PFSK-1 (cell line): Measurements from ENCODE around the gene VTI1A.

ENCODE experiments used
- FOXP2 ChIP-seq: optimal IDR thresholded peaks from 2 replicates; pipeline ENCODE3; 2011; ENCODE audit warnings: borderline replicate concordance, control low read depth, inconsistent platforms; ENCODE audit not compliant: insufficient read depth; ENCODE audit errors: extremely low read length, extremely low read depth
- POLR2AphosphoS5 ChIP-seq: IDR thresholded peaks from 2 replicates; pipeline ENCODE4 v1.6.1; 2012; ENCODE audit warnings: low read depth, mild to moderate bottlenecking, control low read depth, low read length, moderate library complexity
- REST ChIP-seq, 2 experiments: IDR thresholded peaks; 2 replicates each; pipeline versions ENCODE4 v1.6.1 to v1.8.0; 2011 to 2012; ENCODE audit warnings: low read depth in 2 of 2, low read length in 2 of 2, control low read depth in 1 of 2, inconsistent platforms in 1 of 2, mild to moderate bottlenecking in 1 of 2, moderate library complexity in 1 of 2; ENCODE audit not compliant: insufficient read depth in 1 of 2
- SIN3A ChIP-seq: IDR thresholded peaks from 2 replicates; pipeline ENCODE4 v1.6.1; 2012; ENCODE audit warnings: mild to moderate bottlenecking, low read length, moderate library complexity, borderline replicate concordance; ENCODE audit not compliant: insufficient read depth
- TAF1 ChIP-seq: IDR thresholded peaks from 2 replicates; pipeline ENCODE4 v1.6.1; 2012; ENCODE audit warnings: low read length, control low read depth, borderline replicate concordance; ENCODE audit not compliant: insufficient read depth

VTI1A gene

GRCh38 chr10:112799726-112800510 is 352.9 kb downstream of the VTI1A start:
- TF ChIP-seq SIN3A (no peak), TAF1 (no peak), POLR2AphosphoS5 (no peak), FOXP2 (no peak), REST (IDR thresholded peaks at IDR 0.05; ENCODE audit: insufficient read depth in 1 of 2, low read depth in 2 of 2, low read length in 2 of 2) (no peak)

GRCh38 chr10:112801004-112801403 is 354.0 kb downstream of the VTI1A start:
- TF ChIP-seq REST (IDR thresholded peaks at IDR 0.05; ENCODE audit: insufficient read depth in 1 of 2, low read depth in 2 of 2, low read length in 2 of 2): no peak
- TF ChIP-seq TAF1: no peak
- TF ChIP-seq FOXP2: no peak
- no peak for TF ChIP-seq POLR2AphosphoS5
- no peak for TF ChIP-seq SIN3A

GRCh38 chr10:112801748-112802147 is 354.7 kb downstream of the VTI1A start:
- TF ChIP-seq TAF1 (no peak), SIN3A (no peak), POLR2AphosphoS5 (no peak), REST (IDR thresholded peaks at IDR 0.05; ENCODE audit: insufficient read depth in 1 of 2, low read depth in 2 of 2, low read length in 2 of 2) (no peak), FOXP2 (no peak)

- TF ChIP-seq FOXP2: no peak
- TF ChIP-seq REST (IDR thresholded peaks at IDR 0.05; ENCODE audit: insufficient read depth in 1 of 2, low read depth in 2 of 2, low read length in 2 of 2): no peak
- TF ChIP-seq POLR2AphosphoS5: no peak
- no peak for TF ChIP-seq SIN3A
- no peak for TF ChIP-seq TAF1
Observed at GRCh38 chr10:112802411-112803022, 355.5 kb downstream of the VTI1A start.
